Measurements from ENCODE around the gene SETBP1.

Gene SETBP1

GRCh38 chr18:44895176-44895798, 214.6 kb downstream of the SETBP1 start:
- Histone ChIP-seq H3K27me3 (ENCODE audit: control insufficient read depth, insufficient read depth, low read length) (no peaks in the 10 kb centered on the region), H3K9ac (ENCODE audit: low read depth, low read length) (no peak overlapping the region), H3K36me3 (ENCODE audit: insufficient read depth, low read length) (no peaks in the 10 kb centered on the region)

DNA sequence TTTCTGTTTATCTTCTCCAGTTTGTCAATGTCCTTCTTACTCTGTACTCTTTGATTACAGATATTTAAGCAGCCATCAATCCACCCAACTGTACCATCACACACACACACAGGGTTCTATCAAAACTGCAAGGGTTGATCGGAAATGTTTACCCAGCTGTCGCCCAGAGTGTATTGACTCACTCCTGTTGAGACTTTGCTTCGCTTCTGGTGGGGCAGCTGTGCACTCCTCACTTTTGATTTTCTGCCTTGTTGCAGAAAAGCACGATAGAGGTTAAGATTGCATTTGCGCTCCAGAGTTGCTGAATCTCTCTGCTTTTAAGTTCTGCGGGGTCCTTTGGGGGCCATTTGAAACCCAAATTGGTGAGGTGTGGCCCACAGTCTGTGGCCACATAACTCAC, 216.2 kb downstream of the SETBP1 start:
- Histone ChIP-seq H3K4me3 (ENCODE audit: low read length) (no peak overlapping the region), H3K4me1 (ENCODE audit: control insufficient read depth, insufficient read depth, low read length) (no peaks in the 10 kb centered on the region)

More at GRCh38 chr18:44895176-44895798, 214.6 kb downstream of the SETBP1 start:
- Histone ChIP-seq H3K4me3 (ENCODE audit: low read length) (no peak overlapping the region), H3K4me2 (ENCODE audit: low read length) (no peak overlapping the region), H3K9me3 (replicated peaks; ENCODE audit: low read length) (no peaks in the 10 kb centered on the region), H3K4me1 (ENCODE audit: control insufficient read depth, insufficient read depth, low read length) (no peaks in the 10 kb centered on the region)

DNA sequence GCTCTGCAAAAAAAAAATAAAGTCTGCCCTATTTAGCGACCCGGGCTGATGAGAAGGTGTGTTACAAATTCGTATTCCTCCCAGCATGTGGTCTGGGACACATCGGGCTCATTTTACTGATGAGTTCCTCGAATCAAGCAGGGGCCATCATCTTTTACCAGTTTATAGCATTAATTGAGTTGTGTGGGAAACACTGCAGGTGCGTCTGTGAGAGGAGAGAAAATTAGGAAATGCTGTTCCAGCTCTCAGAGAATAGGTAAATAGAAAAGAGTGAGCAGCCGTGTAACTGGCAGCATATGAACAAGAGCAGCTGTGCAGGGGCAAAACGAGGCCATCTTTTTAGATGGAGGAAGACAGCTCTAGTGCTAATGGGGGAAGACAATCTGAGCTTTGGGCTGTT, 216.7 kb downstream of the SETBP1 start:
- Histone ChIP-seq H3K4me3 (ENCODE audit: low read length) (no peak overlapping the region), H3K4me2 (ENCODE audit: low read length) (no peak overlapping the region), H3K27me3 (ENCODE audit: control insufficient read depth, insufficient read depth, low read length) (no peaks in the 10 kb centered on the region), H3K9ac (ENCODE audit: low read depth, low read length) (no peak overlapping the region), H3K4me1 (ENCODE audit: control insufficient read depth, insufficient read depth, low read length) (no peaks in the 10 kb centered on the region), H3K9me3 (replicated peaks; ENCODE audit: low read length) (no peaks in the 10 kb centered on the region), H3K36me3 (ENCODE audit: insufficient read depth, low read length) (no peaks in the 10 kb centered on the region)

More for the DNA sequence above, 216.2 kb downstream of the SETBP1 start:
- H3K36me3 ChIP-seq (ENCODE audit: insufficient read depth, low read length) = no peaks in the 10 kb centered on the region
- no peak overlapping the region for H3K9ac ChIP-seq (ENCODE audit: low read depth, low read length)
- H3K27me3 ChIP-seq (ENCODE audit: control insufficient read depth, insufficient read depth, low read length) = no peaks in the 10 kb centered on the region
- H3K9me3 ChIP-seq (replicated peaks; ENCODE audit: low read length) = no peaks in the 10 kb centered on the region
- H3K4me2 ChIP-seq (ENCODE audit: low read length) = no peak overlapping the region

DNA sequence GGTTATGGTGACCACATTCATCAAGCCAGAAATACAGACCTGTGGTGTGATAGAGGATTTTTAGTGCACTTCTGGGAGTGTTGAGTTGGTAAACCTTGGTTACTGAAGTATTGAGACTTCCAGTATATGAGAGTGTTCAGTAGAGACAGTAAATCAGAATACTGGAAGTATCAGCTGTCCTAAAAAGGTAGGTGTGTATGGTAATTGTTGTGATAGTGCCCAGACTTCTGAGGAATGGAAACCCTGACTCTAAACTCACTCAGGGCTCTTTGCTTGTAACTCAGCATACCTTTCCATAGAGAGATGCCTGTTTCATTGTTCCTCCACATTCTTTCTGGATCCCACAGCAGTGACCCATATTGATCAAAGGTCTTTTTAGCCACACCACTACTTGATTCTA, 217.1 kb downstream of the SETBP1 start:
- no peak overlapping the region for H3K4me2 ChIP-seq (ENCODE audit: low read length)
- H3K36me3 ChIP-seq (ENCODE audit: insufficient read depth, low read length) = no peaks in the 10 kb centered on the region
- no peaks in the 10 kb centered on the region for H3K27me3 ChIP-seq (ENCODE audit: control insufficient read depth, insufficient read depth, low read length)
- no peak overlapping the region for H3K4me3 ChIP-seq (ENCODE audit: low read length)
- H3K4me1 ChIP-seq (ENCODE audit: control insufficient read depth, insufficient read depth, low read length) = no peaks in the 10 kb centered on the region
- H3K9me3 ChIP-seq (replicated peaks; ENCODE audit: low read length) = no peaks in the 10 kb centered on the region
- H3K9ac ChIP-seq (ENCODE audit: low read depth, low read length) = no peak overlapping the region

DNA sequence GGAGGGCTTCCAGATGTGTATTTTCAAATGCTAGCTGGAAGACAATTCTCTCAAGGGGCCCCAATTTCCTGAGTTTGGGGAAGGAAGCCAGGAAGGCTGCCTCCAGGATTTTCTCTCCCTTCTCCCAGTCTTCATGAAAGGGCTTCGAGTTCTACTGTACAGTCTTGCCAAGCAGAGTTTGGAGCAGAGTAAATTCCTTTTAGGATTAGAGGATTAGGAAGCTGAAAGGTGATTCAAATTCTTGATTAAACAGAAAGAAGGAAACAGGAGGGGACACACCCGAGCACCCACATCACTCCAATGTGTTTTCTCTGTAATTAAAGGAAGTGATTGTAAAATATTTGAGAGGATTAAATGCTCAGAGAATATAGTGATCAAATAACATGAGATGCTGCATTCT, 217.8 kb downstream of the SETBP1 start:
- Histone ChIP-seq H3K9ac (ENCODE audit: low read depth, low read length) (no peak overlapping the region), H3K9me3 (replicated peaks; ENCODE audit: low read length) (no peaks in the 10 kb centered on the region), H3K4me3 (ENCODE audit: low read length) (no peak overlapping the region)

DNA sequence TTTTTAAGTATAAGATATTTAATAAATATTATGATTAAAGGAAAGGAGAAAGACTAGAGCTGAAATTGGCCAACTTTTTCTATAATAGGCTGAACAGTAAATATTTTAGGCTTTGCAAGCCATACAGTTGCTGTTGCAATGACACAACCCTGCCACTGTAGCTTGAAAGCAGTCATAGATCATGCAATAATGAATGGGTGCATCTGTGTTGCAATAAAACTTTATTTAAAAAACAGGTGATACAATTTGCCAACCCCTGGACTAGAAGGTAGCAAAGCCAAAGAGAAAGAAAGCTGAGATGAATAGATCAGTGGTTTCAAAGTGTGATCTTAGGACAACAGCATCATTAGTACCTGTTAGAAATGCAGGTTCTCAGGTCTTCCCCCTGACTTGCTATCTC, 219.1 kb downstream of the SETBP1 start:
- no peaks in the 10 kb centered on the region for H3K4me1 ChIP-seq (ENCODE audit: control insufficient read depth, insufficient read depth, low read length)
- no peak overlapping the region for H3K9ac ChIP-seq (ENCODE audit: low read depth, low read length)
- H3K4me2 ChIP-seq (ENCODE audit: low read length) = no peak overlapping the region
- no peaks in the 10 kb centered on the region for H3K9me3 ChIP-seq (replicated peaks; ENCODE audit: low read length)
- no peak overlapping the region for H3K4me3 ChIP-seq (ENCODE audit: low read length)
- peaks cover 7% of the 10 kb centered on the region for H3K27me3 ChIP-seq (ENCODE audit: control insufficient read depth, insufficient read depth, low read length)
- H3K36me3 ChIP-seq (ENCODE audit: insufficient read depth, low read length) = no peaks in the 10 kb centered on the region

More for the DNA sequence above, 217.8 kb downstream of the SETBP1 start:
- H3K27me3 ChIP-seq (ENCODE audit: control insufficient read depth, insufficient read depth, low read length) = no peaks in the 10 kb centered on the region
- H3K4me2 ChIP-seq (ENCODE audit: low read length) = no peak overlapping the region
- no peaks in the 10 kb centered on the region for H3K36me3 ChIP-seq (ENCODE audit: insufficient read depth, low read length)
- no peaks in the 10 kb centered on the region for H3K4me1 ChIP-seq (ENCODE audit: control insufficient read depth, insufficient read depth, low read length)

DNA sequence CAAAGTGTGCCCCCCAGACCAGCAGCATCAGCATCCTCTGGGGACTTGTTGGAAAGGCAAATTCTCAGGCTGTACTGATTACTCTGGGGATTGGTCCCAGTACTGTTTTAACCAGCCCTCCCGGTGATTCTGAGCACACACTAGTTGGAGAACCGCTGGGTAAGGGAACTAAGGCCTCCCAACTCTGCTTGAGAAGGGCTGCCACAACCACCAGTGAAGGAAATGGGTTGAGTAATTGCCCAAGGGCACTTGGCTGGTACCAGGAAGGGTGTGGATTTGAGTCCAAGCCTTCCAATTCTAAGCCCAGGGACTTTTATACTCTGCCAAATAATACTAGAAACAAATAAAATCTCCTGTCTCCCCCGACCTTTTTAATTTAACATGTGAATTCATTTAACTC, 219.9 kb downstream of the SETBP1 start:
- no peak overlapping the region for H3K4me3 ChIP-seq (ENCODE audit: low read length)
- H3K4me2 ChIP-seq (ENCODE audit: low read length) = no peak overlapping the region
- H3K36me3 ChIP-seq (ENCODE audit: insufficient read depth, low read length) = no peaks in the 10 kb centered on the region
- H3K9ac ChIP-seq (ENCODE audit: low read depth, low read length) = no peak overlapping the region
- H3K27me3 ChIP-seq (ENCODE audit: control insufficient read depth, insufficient read depth, low read length) = peaks cover 7% of the 10 kb centered on the region
- no peaks in the 10 kb centered on the region for H3K9me3 ChIP-seq (replicated peaks; ENCODE audit: low read length)
- H3K4me1 ChIP-seq (ENCODE audit: control insufficient read depth, insufficient read depth, low read length) = no peaks in the 10 kb centered on the region

GRCh38 chr18:44901283-44901682, 220.6 kb downstream of the SETBP1 start:
- Histone ChIP-seq H3K4me3 (ENCODE audit: low read length) (no peak overlapping the region), H3K27me3 (ENCODE audit: control insufficient read depth, insufficient read depth, low read length) (peaks cover 12% of the 10 kb centered on the region), H3K4me1 (ENCODE audit: control insufficient read depth, insufficient read depth, low read length) (no peaks in the 10 kb centered on the region), H3K36me3 (ENCODE audit: insufficient read depth, low read length) (no peaks in the 10 kb centered on the region), H3K4me2 (ENCODE audit: low read length) (no peak overlapping the region), H3K9ac (ENCODE audit: low read depth, low read length) (no peak overlapping the region), H3K9me3 (replicated peaks; ENCODE audit: low read length) (no peaks in the 10 kb centered on the region)

GRCh38 chr18:44903327-44903726, 222.6 kb downstream of the SETBP1 start:
- Histone ChIP-seq H3K4me3 (ENCODE audit: low read length) (no peak overlapping the region), H3K4me1 (ENCODE audit: control insufficient read depth, insufficient read depth, low read length) (no peaks in the 10 kb centered on the region), H3K9me3 (replicated peaks; ENCODE audit: low read length) (no peaks in the 10 kb centered on the region), H3K27me3 (ENCODE audit: control insufficient read depth, insufficient read depth, low read length) (peaks cover 12% of the 10 kb centered on the region), H3K9ac (ENCODE audit: low read depth, low read length) (no peak overlapping the region), H3K4me2 (ENCODE audit: low read length) (no peak overlapping the region), H3K36me3 (ENCODE audit: insufficient read depth, low read length) (no peaks in the 10 kb centered on the region)

DNA sequence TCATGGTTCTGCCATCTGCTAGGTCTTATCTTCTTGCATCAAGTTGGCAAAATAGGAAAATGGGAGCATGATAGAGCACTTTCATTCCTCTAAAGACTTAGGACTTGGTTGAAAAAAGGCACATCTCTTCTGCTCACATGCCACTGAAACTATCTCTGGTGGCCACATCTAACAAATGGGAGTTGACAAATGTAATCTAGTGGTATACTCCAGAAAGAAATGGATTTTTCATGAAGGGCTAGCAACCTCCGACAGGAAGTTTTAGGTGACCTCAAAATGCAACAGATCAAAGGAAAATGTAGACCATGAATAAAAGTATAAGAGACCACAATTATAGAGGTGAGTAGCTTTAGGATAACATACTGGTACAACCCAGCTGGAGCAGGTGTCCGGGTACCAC, 224.1 kb downstream of the SETBP1 start:
- no peak overlapping the region for H3K4me2 ChIP-seq (ENCODE audit: low read length)
- H3K4me1 ChIP-seq (ENCODE audit: control insufficient read depth, insufficient read depth, low read length) = no peaks in the 10 kb centered on the region
- H3K9me3 ChIP-seq (replicated peaks; ENCODE audit: low read length) = no peaks in the 10 kb centered on the region
- no peak overlapping the region for H3K4me3 ChIP-seq (ENCODE audit: low read length)
- H3K27me3 ChIP-seq (ENCODE audit: control insufficient read depth, insufficient read depth, low read length) = peaks cover 12% of the 10 kb centered on the region
- H3K9ac ChIP-seq (ENCODE audit: low read depth, low read length) = no peak overlapping the region
- no peaks in the 10 kb centered on the region for H3K36me3 ChIP-seq (ENCODE audit: insufficient read depth, low read length)

- Histone ChIP-seq H3K4me3 (ENCODE audit: low read length) (no peak overlapping the region), H3K9me3 (replicated peaks; ENCODE audit: low read length) (no peaks in the 10 kb centered on the region), H3K9ac (ENCODE audit: low read depth, low read length) (no peak overlapping the region), H3K4me1 (ENCODE audit: control insufficient read depth, insufficient read depth, low read length) (no peaks in the 10 kb centered on the region), H3K27me3 (ENCODE audit: control insufficient read depth, insufficient read depth, low read length) (peaks cover 24% of the 10 kb centered on the region), H3K4me2 (ENCODE audit: low read length) (no peak overlapping the region), H3K36me3 (ENCODE audit: insufficient read depth, low read length) (no peaks in the 10 kb centered on the region)
Observed at GRCh38 chr18:44909191-44909719, 228.6 kb downstream of the SETBP1 start.

GRCh38 chr18:44911260-44911659, 230.6 kb downstream of the SETBP1 start:
- no peak overlapping the region for H3K4me2 ChIP-seq (ENCODE audit: low read length)
- H3K36me3 ChIP-seq (ENCODE audit: insufficient read depth, low read length) = no peaks in the 10 kb centered on the region
- no peaks in the 10 kb centered on the region for H3K4me1 ChIP-seq (ENCODE audit: control insufficient read depth, insufficient read depth, low read length)
- no peak overlapping the region for H3K9ac ChIP-seq (ENCODE audit: low read depth, low read length)
- no peak overlapping the region for H3K4me3 ChIP-seq (ENCODE audit: low read length)
- peaks cover 15% of the 10 kb centered on the region for H3K27me3 ChIP-seq (ENCODE audit: control insufficient read depth, insufficient read depth, low read length)
- H3K9me3 ChIP-seq (replicated peaks; ENCODE audit: low read length) = no peaks in the 10 kb centered on the region

All from skeletal muscle satellite cell (primary cell).